Neural progenitor cell (in vitro differentiated cells): ENCODE data around the gene GINS2. TPM values are rescaled to one million over a fixed set of nuclear protein-coding genes. Genes with fewer than 3 reads are reported as not detected.

Source experiments
- DNase-seq: peaks from one replicate; pipeline ENCODE4 v3.0.0-alpha.2; 2016; ENCODE audit warnings: low spot score
- H2AFZ ChIP-seq: fragments of 200-600 bp; sonication (generic); replicated peaks from 2 replicates; pipeline ENCODE4 v1.6.1; 2016; ENCODE audit warnings: antibody characterized with exemption
- H3F3A ChIP-seq: fragments of 200-600 bp; sonication (generic); 2 replicates; pipeline ENCODE4 v1.6.1; 2016; ENCODE audit warnings: antibody characterized with exemption, low read depth
- H3K27ac ChIP-seq: fragments of 200-600 bp; sonication (generic); 2 replicates; pipeline ENCODE4 v1.5.1; 2016; ENCODE audit warnings: mild to moderate bottlenecking
- H3K27me3 ChIP-seq: fragments of 200-600 bp; sonication (generic); 2 replicates; pipeline ENCODE4 v1.6.1; 2016; ENCODE audit warnings: mild to moderate bottlenecking, moderate library complexity
- H3K36me3 ChIP-seq: fragments of 200-600 bp; sonication (generic); 2 replicates; pipeline ENCODE4 v1.5.1; 2016
- H3K4me1 ChIP-seq: fragments of 200-600 bp; sonication (generic); 2 replicates; pipeline ENCODE4 v1.6.1; 2016; ENCODE audit warnings: mixed run types
- H3K4me2 ChIP-seq: fragments of 200-600 bp; sonication (generic); 2 replicates; pipeline ENCODE4 v1.6.1; 2016
- H3K4me3 ChIP-seq: fragments of 200-600 bp; sonication (generic); 2 replicates; pipeline ENCODE4 v1.5.1; 2016
- H3K79me2 ChIP-seq: fragments of 200-600 bp; sonication (generic); 2 replicates; pipeline ENCODE4 v1.6.1; 2016; ENCODE audit warnings: low read depth
- H3K9ac ChIP-seq: fragments of 200-600 bp; sonication (generic); 2 replicates; pipeline ENCODE4 v1.6.1; 2016
- H3K9me3 ChIP-seq: fragments of 200-600 bp; sonication (generic); 2 replicates; pipeline ENCODE4 v1.5.1; 2016; ENCODE audit warnings: low read depth
- H4K20me1 ChIP-seq: fragments of 200-600 bp; sonication (generic); 2 replicates; pipeline ENCODE4 v1.6.1; 2016; ENCODE audit warnings: low read depth
- H3K27ac Mint-ChIP-seq: 3 replicates; pipeline ENCODE4 v1.8.0; 2021; ENCODE audit warnings: mixed read lengths
- H3K27me3 Mint-ChIP-seq: 2 replicates; pipeline ENCODE4 v1.8.0; 2022; ENCODE audit warnings: low read depth, mild to moderate bottlenecking, inconsistent platforms, moderate library complexity, mixed read lengths; ENCODE audit not compliant: insufficient read depth
- H3K36me3 Mint-ChIP-seq: 3 replicates; pipeline ENCODE4 v1.8.0; 2021; ENCODE audit warnings: mixed read lengths
- H3K4me1 Mint-ChIP-seq: 3 replicates; pipeline ENCODE4 v1.8.0; 2021; ENCODE audit warnings: mixed read lengths
- H3K4me3 Mint-ChIP-seq: 3 replicates; pipeline ENCODE4 v1.8.0; 2021; ENCODE audit warnings: mild to moderate bottlenecking, moderate library complexity, mixed read lengths
- H3K9me3 Mint-ChIP-seq: 3 replicates; pipeline ENCODE4 v1.8.0; 2020; ENCODE audit warnings: mixed read lengths
- EZH2 ChIP-seq: fragments of 200-600 bp; sonication (generic); IDR thresholded peaks from 2 replicates; pipeline ENCODE4 v1.6.1; 2017; ENCODE audit warnings: antibody characterized with exemption, mild to moderate bottlenecking, moderate library complexity
- EZH2phosphoT487 ChIP-seq: fragments of 200-600 bp; sonication (generic); IDR thresholded peaks from 2 replicates; pipeline ENCODE4 v1.6.1; 2017; ENCODE audit warnings: antibody characterized with exemption
- total RNA-seq: library from RNA; depleted of rRNA; stranded (reverse); fragments of >200 nt; gene quantifications from 2 replicates; pipeline ENCODE4 v1.2.3, GENCODE V29; 2015; ENCODE audit warnings: low replicate concordance
- TF ChIP-seq, protein P1 (sequence below): fragments of 200-600 bp; sonication (generic); IDR thresholded peaks from 2 replicates; pipeline ENCODE4 v1.5.1; 2017; ENCODE audit warnings: antibody characterized with exemption, mild to moderate bottlenecking

The GINS2 gene
- total RNA-seq, 1 donor from 2014 or later: 47.9 TPM

DNA sequence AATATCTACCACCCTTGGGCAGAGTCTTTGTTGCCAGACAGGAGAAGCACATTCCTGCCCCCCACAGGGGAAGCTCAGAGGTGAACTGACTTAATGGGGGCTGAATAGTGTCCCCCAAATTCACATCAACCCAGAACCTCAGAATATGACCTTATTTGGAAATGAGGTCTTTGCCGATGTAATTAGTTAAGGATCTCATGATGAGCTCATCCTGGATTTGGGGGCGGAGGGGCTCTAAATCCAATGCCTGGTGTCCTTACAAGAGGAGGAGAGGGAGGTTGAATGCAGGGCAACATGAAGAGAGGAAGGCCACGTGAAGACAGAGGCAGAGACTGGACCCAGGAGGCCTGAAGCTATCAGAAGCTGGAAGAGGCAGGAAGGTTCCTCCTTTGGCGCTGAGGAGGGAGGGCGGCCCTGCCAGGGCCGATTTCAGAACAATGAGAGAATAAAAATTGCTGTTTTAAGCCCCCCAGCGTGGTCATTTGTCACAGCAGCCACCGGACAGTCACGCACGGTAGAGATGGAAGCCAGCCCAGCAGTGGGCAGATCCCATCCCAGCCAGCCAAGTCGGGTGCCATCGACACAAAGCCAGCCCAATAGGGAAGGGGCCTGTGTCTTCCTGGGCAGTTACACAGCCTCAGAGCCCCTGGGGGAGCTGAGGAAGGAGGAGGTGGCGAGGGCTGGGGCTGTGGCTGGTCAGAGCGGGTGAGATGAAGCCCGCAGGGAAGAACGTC, 40.9 kb upstream of the GINS2 start:
- Histone ChIP-seq H3K79me2 (no peaks in the 10 kb centered on the region), H2AFZ (peak overlapping the region; percentile 8), H3K4me1 (peaks cover 13% of the 10 kb centered on the region), H4K20me1 (no peaks in the 10 kb centered on the region), H3K36me3 (no peaks in the 10 kb centered on the region), H3F3A (peaks cover 8% of the 10 kb centered on the region), H3K27me3 (no peaks in the 10 kb centered on the region), H3K9ac (no peak overlapping the region), H3K9me3 (no peaks in the 10 kb centered on the region), H3K4me2 (no peak overlapping the region), H3K4me3 (no peak overlapping the region), H3K27ac (no peak overlapping the region)
- Mint-ChIP-seq H3K4me1 (peaks cover 28% of the 10 kb centered on the region), H3K27ac (peak overlapping the region; percentile 57), H3K36me3 (no peaks in the 10 kb centered on the region), H3K4me3 (no peak overlapping the region), H3K9me3 (no peaks in the 10 kb centered on the region), H3K27me3 (peaks cover 18% of the 10 kb centered on the region)
- no peak for DNase-seq
- TF ChIP-seq, protein P1, sequence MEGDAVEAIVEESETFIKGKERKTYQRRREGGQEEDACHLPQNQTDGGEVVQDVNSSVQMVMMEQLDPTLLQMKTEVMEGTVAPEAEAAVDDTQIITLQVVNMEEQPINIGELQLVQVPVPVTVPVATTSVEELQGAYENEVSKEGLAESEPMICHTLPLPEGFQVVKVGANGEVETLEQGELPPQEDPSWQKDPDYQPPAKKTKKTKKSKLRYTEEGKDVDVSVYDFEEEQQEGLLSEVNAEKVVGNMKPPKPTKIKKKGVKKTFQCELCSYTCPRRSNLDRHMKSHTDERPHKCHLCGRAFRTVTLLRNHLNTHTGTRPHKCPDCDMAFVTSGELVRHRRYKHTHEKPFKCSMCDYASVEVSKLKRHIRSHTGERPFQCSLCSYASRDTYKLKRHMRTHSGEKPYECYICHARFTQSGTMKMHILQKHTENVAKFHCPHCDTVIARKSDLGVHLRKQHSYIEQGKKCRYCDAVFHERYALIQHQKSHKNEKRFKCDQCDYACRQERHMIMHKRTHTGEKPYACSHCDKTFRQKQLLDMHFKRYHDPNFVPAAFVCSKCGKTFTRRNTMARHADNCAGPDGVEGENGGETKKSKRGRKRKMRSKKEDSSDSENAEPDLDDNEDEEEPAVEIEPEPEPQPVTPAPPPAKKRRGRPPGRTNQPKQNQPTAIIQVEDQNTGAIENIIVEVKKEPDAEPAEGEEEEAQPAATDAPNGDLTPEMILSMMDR: no peak
- TF ChIP-seq EZH2phosphoT487 (no peak), EZH2 (no peak)

DNA sequence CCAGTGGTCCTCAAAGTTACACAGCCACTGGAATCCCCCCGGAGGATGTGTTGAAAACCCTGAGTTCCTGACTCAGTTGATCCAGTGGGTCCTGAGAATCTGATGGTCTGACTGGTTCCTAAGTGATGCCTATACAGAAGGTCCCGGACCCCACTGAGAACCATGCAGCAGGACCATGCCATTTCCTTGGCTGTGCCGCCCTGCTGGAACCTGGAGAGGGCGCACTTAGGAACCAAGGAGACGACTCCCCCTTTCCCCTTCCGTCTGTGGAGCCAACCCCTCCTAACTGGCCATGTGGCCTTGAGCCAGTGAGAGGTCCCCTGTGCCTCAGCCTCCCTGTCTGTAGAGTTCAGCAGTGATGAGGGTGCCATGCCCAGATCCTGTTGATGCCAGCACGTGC, 40.1 kb upstream of the GINS2 start:
- Histone ChIP-seq H4K20me1 (no peaks in the 10 kb centered on the region), H3K4me2 (no peak overlapping the region), H3K27ac (no peak overlapping the region), H3K9me3 (no peaks in the 10 kb centered on the region), H3K27me3 (no peaks in the 10 kb centered on the region), H3K4me3 (no peak overlapping the region), H3K79me2 (no peaks in the 10 kb centered on the region), H3K9ac (no peak overlapping the region), H2AFZ (no peak overlapping the region), H3F3A (peaks cover 8% of the 10 kb centered on the region), H3K4me1 (peaks cover 7% of the 10 kb centered on the region), H3K36me3 (no peaks in the 10 kb centered on the region)
- peaks cover 26% of the 10 kb centered on the region for H3K4me1 Mint-ChIP-seq
- no peaks in the 10 kb centered on the region for H3K9me3 Mint-ChIP-seq
- DNase-seq: peak; percentile 48
- H3K36me3 Mint-ChIP-seq: no peaks in the 10 kb centered on the region
- H3K27ac Mint-ChIP-seq: no peak overlapping the region
- no peak for TF ChIP-seq EZH2
- TF ChIP-seq, protein P1: peak; percentile 51
- H3K27me3 Mint-ChIP-seq: peaks cover 18% of the 10 kb centered on the region
- H3K4me3 Mint-ChIP-seq: no peak overlapping the region

DNA sequence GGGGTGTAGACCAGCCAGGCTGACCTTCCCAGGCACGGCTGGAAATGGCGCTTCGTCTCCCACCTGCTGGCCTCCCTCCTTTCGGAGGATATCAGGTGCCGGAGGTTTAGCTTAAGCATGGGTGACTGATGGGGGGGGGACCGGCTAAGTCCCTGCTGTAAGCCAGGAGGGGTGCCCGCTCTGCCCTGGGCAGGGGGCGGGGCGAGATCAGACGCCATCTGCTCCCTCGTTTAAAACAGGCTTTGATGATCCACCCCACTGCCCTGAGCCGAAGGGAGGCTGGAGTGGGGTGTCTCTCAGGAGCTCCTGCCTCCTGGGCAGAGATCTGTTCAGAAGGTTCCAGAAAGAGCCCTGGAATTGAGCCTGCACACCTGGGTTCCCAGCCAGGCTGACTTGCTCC, 36.2 kb upstream of the GINS2 start:
- Histone ChIP-seq H3K4me3 (no peak overlapping the region), H3K79me2 (no peaks in the 10 kb centered on the region), H3K9ac (no peak overlapping the region), H2AFZ (no peak overlapping the region), H3K4me2 (no peak overlapping the region), H3K27ac (no peak overlapping the region), H3K36me3 (no peaks in the 10 kb centered on the region), H3K4me1 (peaks cover 13% of the 10 kb centered on the region), H3K9me3 (no peaks in the 10 kb centered on the region), H4K20me1 (no peaks in the 10 kb centered on the region), H3F3A (peaks cover 5% of the 10 kb centered on the region), H3K27me3 (no peaks in the 10 kb centered on the region)
- Mint-ChIP-seq H3K27me3 (peaks cover 9% of the 10 kb centered on the region), H3K36me3 (no peaks in the 10 kb centered on the region), H3K9me3 (no peaks in the 10 kb centered on the region), H3K4me3 (no peak overlapping the region), H3K27ac (no peak overlapping the region), H3K4me1 (peaks cover 32% of the 10 kb centered on the region)
- TF ChIP-seq EZH2: no peak
- TF ChIP-seq, protein P1: no peak
- TF ChIP-seq EZH2phosphoT487: no peak
- no peak for DNase-seq
